ENCODE measurements around the gene IFIT1B.

DNA sequence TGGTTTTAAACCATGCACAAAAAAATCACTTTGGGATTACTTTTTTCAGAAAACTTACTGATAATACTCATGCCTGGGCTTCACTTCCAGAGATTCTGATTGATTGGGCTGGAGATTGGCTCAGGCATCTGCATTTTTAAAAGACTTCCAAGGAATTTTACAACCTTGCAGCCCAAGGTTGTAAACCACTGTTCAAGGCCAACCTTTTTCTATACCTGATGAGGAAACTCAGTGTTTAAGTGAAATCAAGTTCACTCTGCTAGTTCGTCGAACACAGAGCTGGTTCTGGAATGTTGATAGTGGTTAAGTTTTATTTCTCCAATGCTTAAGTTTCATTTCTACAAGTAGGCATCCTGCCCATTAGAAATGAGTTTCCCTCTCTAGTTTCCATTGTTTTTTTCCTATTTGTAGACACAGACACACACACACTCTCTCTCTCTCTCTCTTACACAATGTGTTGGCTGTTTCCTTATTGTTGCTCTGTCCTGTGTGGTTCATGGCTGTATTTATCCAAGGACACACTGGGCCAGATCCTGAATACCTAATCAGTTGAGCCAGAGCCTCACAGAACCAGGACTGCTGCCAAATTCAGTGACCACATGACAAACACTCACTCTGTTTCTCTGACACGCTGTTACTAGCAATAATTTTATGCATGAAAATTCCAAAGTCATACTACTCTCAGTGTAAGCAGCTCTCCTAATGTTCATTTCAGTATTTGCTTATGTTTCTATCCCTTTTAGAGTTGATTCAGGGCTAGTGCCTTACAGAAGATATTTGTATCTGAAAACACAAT, 3.7 kb upstream of the IFIT1B start:
- no peak for TF ChIP-seq POLR2A (IDR thresholded peaks at IDR 0.05)
- peak in 1 of 3 donors; percentile 79 for TF ChIP-seq POLR2AphosphoS5 (IDR thresholded peaks at IDR 0.05)

All from spleen (tissue), 3 donors.